BJ (cell line): ENCODE measurements around the gene ATG4C. TPM values are rescaled to one million over a fixed set of nuclear protein-coding genes. Genes with fewer than 3 reads are reported as not detected.
A peak's percentile ranks its signal among the peaks of the same experiment; 100 is the strongest.
"Not testable (repeated sequence)": the region's sequence is repeated elsewhere in the genome, so short reads cannot be mapped to it uniquely, and the experiment has no call there.

Source experiments
- CTCF ChIA-PET: fragments of 350-600 bp; formaldehyde crosslinking; extraction: SDS; loops from one replicate; lab custom pipeline; 2021; ENCODE audit warnings: antibody characterized with exemption, inconsistent platforms; lab: Yijun Ruan, JAX
- POLR2A ChIA-PET: fragments of 300-600 bp; sonication (Branson Sonifier 250); formaldehyde crosslinking; extraction: SDS; loops from one replicate; lab custom pipeline; 2021; ENCODE audit warnings: antibody characterized with exemption; lab: Charles Lee
- DNase-seq: peaks from one replicate; pipeline ENCODE4 v3.0.0-alpha.2; 2011; ENCODE audit warnings: low read depth
- H3K27me3 ChIP-seq: 2 replicates; pipeline ENCODE4 v1.6.0; 2011; ENCODE audit warnings: low read length; ENCODE audit not compliant: control insufficient read depth, insufficient read depth
- H3K36me3 ChIP-seq: 2 replicates; pipeline ENCODE4 v1.5.1; 2011; ENCODE audit warnings: low read length; ENCODE audit not compliant: control insufficient read depth, insufficient read depth
- H3K4me3 ChIP-seq: 2 replicates; pipeline ENCODE4 v1.5.1; 2011; ENCODE audit warnings: low read depth, mild to moderate bottlenecking, control low read depth, low read length
- CTCF ChIP-seq: IDR thresholded peaks from 2 replicates; pipeline ENCODE4 v1.5.1; 2011; ENCODE audit warnings: low read depth, mild to moderate bottlenecking, control low read depth, inconsistent platforms, low read length, moderate library complexity; ENCODE audit not compliant: insufficient read depth
- polyA minus RNA-seq: library from RNA; depleted of rRNA, polyadenylated mRNA; stranded (reverse); fragments of >200 nt; gene quantifications from 2 replicates; pipeline ENCODE4 v1.2.3, GENCODE V29; 2011; rRNA and poly(A)+ RNA removed
- polyA plus RNA-seq: library from polyadenylated mRNA; depleted of rRNA; stranded (reverse); fragments of >200 nt; gene quantifications from 2 replicates; pipeline ENCODE4 v1.2.3, GENCODE V29; 2011; rRNA removed

ATG4C gene
- polyA plus RNA-seq: 2.2 and 7.1 TPM in 2 replicates
- polyA minus RNA-seq: 2.0 and 2.5 TPM in 2 replicates

GRCh38 chr1:62783736-62784508 lies at the start of gene ATG4C:
ATG4C (plus strand) TSS chr1:62784132; CDS start chr1:62803787, 19,655 bp downstream.
- Histone ChIP-seq H3K27me3 (no peaks in the 10 kb centered on the region), H3K36me3 (no peaks in the 10 kb centered on the region), H3K4me3 (peak within 1 kb of the TSS; percentile 75)
- DNase-seq: peak; percentile 87
- POLR2A ChIA-PET: interaction anchor here (0.7 kb wide), 1 partner anchor 17 kb away, joined by 3 read pairs; no protein-coding TSS in a partner anchor
- CTCF ChIA-PET: no interaction called here
- TF ChIP-seq CTCF: no peak

- no peak overlapping the region for H3K4me3 ChIP-seq
- CTCF ChIA-PET: interaction anchor here (0.5 to 3.2 kb wide), 6 partner anchors 10 to 227 kb away, joined by 3 to 18 read pairs (median 4); no protein-coding TSS in a partner anchor
- TF ChIP-seq CTCF: no peak
- H3K36me3 ChIP-seq: no peaks in the 10 kb centered on the region
- H3K27me3 ChIP-seq: no peaks in the 10 kb centered on the region
- POLR2A ChIA-PET: interaction anchor here (0.6 kb wide), 1 partner anchor 299 kb away, joined by 3 read pairs; no protein-coding TSS in a partner anchor
- peak; percentile 60 for DNase-seq
Observed at GRCh38 chr1:62735491-62736171, 48.3 kb upstream of the ATG4C start.

GRCh38 chr1:62740701-62741100 lies 43.2 kb upstream of the ATG4C start:
- H3K4me3 ChIP-seq, DNase-seq, H3K36me3 ChIP-seq, H3K27me3 ChIP-seq, POLR2A ChIA-PET: not testable (repeated sequence)
- CTCF ChIA-PET: interaction anchor here (0.9 kb wide), 1 partner anchor 211 kb away, joined by 3 read pairs; no protein-coding TSS in a partner anchor

GRCh38 chr1:62744611-62745577 lies 39.0 kb upstream of the ATG4C start:
- no peaks in the 10 kb centered on the region for H3K36me3 ChIP-seq
- no peak for TF ChIP-seq CTCF
- POLR2A ChIA-PET: no interaction called here
- no peak for DNase-seq
- H3K27me3 ChIP-seq: no peaks in the 10 kb centered on the region
- CTCF ChIA-PET: interaction anchor here (1.1 to 5.3 kb wide), 8 partner anchors 8 to 283 kb away, joined by 3 to 75 read pairs (median 12); no protein-coding TSS in a partner anchor
- no peak overlapping the region for H3K4me3 ChIP-seq
